Right lobe of liver (tissue), 4 donors: ENCODE data around the gene TXLNG.

Experiments
- POLR2A ChIP-seq: fragments of 450-650 bp; IDR thresholded peaks from one replicate; pipeline ENCODE4 v1.6.1; 2017; ENCODE audit warnings: antibody characterized with exemption, mild to moderate bottlenecking
- TF ChIP-seq, protein P1 (sequence below), 4 donors: fragments of 200-600 bp in 3 of 4; fragments of 450-650 bp in 1 of 4; IDR thresholded peaks; one replicate each; pipeline versions ENCODE4 v1.5.1 to v1.8.0; 2016 to 2022; ENCODE audit warnings: antibody characterized with exemption in 4 of 4, mild to moderate bottlenecking in 2 of 4
- donor health status: DM: no; HTN: no; CAD: no.
- donor health status: DM: no; HTN: no; CAD: no.
- donor health status: DM: no; HTN: yes; CAD: no.

DNA sequence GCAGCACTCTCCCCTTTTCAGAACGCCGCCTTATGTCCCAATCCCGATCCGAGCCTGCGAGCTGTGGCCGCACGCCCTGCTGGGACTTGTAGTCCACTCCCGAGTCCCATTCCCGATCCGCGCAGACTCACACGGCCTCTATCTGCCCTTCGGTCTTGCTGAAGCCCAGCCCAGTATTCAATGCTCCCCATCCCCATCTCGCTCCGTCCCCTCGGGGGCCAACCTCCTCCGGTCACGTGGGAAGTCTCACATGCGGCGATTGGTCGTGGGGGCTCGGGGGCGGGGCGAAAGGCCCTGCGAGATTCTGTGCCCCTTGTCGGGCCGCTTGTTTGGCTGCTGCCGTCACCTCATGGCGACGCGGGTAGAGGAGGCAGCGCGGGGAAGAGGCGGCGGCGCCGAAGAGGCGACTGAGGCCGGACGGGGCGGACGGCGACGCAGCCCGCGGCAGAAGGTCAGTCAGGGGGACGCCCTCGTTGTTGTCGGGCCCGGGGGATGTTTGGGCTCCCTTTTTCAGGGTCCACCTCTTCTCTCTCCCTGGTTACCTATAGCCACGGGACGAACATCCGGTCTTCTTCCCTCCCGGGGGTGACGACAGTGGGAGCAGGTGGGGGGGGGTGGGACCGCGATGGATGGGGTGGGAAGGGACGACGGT, at the start of gene TXLNG:
- TF ChIP-seq, protein P1, sequence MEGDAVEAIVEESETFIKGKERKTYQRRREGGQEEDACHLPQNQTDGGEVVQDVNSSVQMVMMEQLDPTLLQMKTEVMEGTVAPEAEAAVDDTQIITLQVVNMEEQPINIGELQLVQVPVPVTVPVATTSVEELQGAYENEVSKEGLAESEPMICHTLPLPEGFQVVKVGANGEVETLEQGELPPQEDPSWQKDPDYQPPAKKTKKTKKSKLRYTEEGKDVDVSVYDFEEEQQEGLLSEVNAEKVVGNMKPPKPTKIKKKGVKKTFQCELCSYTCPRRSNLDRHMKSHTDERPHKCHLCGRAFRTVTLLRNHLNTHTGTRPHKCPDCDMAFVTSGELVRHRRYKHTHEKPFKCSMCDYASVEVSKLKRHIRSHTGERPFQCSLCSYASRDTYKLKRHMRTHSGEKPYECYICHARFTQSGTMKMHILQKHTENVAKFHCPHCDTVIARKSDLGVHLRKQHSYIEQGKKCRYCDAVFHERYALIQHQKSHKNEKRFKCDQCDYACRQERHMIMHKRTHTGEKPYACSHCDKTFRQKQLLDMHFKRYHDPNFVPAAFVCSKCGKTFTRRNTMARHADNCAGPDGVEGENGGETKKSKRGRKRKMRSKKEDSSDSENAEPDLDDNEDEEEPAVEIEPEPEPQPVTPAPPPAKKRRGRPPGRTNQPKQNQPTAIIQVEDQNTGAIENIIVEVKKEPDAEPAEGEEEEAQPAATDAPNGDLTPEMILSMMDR (IDR thresholded peaks at IDR 0.05): no peak
- peak; percentile 92 for TF ChIP-seq POLR2A
